HCT116 (cell line): Measurements from ENCODE around the gene RTN1.

ENCODE experiments used
- CEBPB ChIP-seq: IDR thresholded peaks from 2 replicates; pipeline ENCODE4 v1.6.1; 2012; ENCODE audit warnings: low read depth
- EZH2 ChIP-seq: fragments of 200-600 bp; sonication (generic); IDR thresholded peaks from 2 replicates; pipeline ENCODE4 v1.6.1; 2017; ENCODE audit warnings: antibody characterized with exemption, mixed run types
- POLR2A ChIP-seq: IDR thresholded peaks from 2 replicates; pipeline ENCODE4 v1.7.0; 2011; ENCODE audit warnings: borderline replicate concordance; ENCODE audit not compliant: insufficient read depth, insufficient read length; ENCODE audit errors: extremely low read depth
- POLR2AphosphoS5 ChIP-seq: IDR thresholded peaks from 2 replicates; pipeline ENCODE4 v1.6.1; 2011; ENCODE audit warnings: mild to moderate bottlenecking, low read depth, low read length, moderate library complexity
- RAD21 ChIP-seq: IDR thresholded peaks from 2 replicates; pipeline ENCODE4 v1.6.1; 2012; ENCODE audit warnings: low read depth, mild to moderate bottlenecking
- SIN3A ChIP-seq: IDR thresholded peaks from 2 replicates; pipeline ENCODE4 v1.6.1; 2012; ENCODE audit warnings: low read depth
- SRF ChIP-seq: IDR thresholded peaks from 2 replicates; pipeline ENCODE4 v1.6.1; 2012; ENCODE audit warnings: low read depth
- ZNF274 ChIP-seq: fragments of 200-500 bp; sonication (Bioruptor generic); IDR thresholded peaks from 2 replicates; pipeline ENCODE4 v1.6.1; 2014; ENCODE audit warnings: mild to moderate bottlenecking, low read depth, low read length, inconsistent platforms
- TF ChIP-seq, protein P1 (sequence below), 3 experiments: fragments of 200-600 bp in 1 of 3; sonication (generic) in 1 of 3; IDR thresholded peaks in 2 of 3; conservative IDR thresholded peaks in 1 of 3; 2 replicates each; pipeline ENCODE4 v1.5.1; 2012 to 2017; ENCODE audit warnings: low read depth in 2 of 3, low read length in 2 of 3, antibody characterized with exemption in 1 of 3, borderline replicate concordance in 1 of 3, control low read depth in 1 of 3, mild to moderate bottlenecking in 1 of 3, mixed read lengths in 1 of 3, mixed run types in 1 of 3, moderate library complexity in 1 of 3; ENCODE audit not compliant: insufficient read depth in 1 of 3
- TF ChIP-seq, protein P2 (sequence below): IDR thresholded peaks from 2 replicates; pipeline ENCODE4 v1.6.1; 2012

DNA sequence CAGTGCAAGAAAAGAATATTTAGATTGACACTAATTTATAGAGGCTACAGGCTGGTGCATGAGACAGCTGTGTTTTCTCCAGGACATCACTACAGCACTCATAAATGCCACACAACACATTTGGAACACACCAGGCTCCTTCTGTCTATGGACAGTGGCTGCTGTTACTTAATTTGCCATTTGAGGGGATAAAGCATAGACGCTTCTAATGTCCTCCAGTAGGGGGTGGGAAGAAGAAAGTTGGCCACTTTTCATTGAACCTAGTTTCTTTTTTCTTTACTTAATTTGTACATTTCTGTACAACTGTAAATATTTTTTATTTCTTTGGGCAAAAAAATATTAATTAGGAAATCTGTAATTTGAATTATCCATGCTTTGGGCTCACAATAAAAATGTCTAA, 12.4 kb upstream of the RTN1 start:
- TF ChIP-seq, protein P1, sequence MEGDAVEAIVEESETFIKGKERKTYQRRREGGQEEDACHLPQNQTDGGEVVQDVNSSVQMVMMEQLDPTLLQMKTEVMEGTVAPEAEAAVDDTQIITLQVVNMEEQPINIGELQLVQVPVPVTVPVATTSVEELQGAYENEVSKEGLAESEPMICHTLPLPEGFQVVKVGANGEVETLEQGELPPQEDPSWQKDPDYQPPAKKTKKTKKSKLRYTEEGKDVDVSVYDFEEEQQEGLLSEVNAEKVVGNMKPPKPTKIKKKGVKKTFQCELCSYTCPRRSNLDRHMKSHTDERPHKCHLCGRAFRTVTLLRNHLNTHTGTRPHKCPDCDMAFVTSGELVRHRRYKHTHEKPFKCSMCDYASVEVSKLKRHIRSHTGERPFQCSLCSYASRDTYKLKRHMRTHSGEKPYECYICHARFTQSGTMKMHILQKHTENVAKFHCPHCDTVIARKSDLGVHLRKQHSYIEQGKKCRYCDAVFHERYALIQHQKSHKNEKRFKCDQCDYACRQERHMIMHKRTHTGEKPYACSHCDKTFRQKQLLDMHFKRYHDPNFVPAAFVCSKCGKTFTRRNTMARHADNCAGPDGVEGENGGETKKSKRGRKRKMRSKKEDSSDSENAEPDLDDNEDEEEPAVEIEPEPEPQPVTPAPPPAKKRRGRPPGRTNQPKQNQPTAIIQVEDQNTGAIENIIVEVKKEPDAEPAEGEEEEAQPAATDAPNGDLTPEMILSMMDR (IDR thresholded peaks at IDR 0.05 in 2 of 3, conservative IDR thresholded peaks at IDR 0.05 in 1 of 3; ENCODE audit: borderline replicate concordance in 1 of 3, insufficient read depth in 1 of 3, low read depth in 2 of 3, low read length in 2 of 3) = peak; percentile 15 to 63 (median 58); a peak in 4 of 6 replicates
- TF ChIP-seq CEBPB (no peak), ZNF274 (no peak), POLR2AphosphoS5 (no peak), EZH2 (no peak), RAD21 (no peak), POLR2A (no peak), SRF (no peak), SIN3A (no peak)
- TF ChIP-seq, protein P2, sequence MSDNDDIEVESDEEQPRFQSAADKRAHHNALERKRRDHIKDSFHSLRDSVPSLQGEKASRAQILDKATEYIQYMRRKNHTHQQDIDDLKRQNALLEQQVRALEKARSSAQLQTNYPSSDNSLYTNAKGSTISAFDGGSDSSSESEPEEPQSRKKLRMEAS = no peak
